NCI-H187 (cell line): ENCODE measurements around the gene HOXA9.
A peak's percentile ranks its signal among the peaks of the same experiment; 100 is the strongest.

Source experiments
- DNase-seq, 2 experiments: peaks; one replicate each; lab custom pipeline; 2025; lab: John Stamatoyannopoulos, UW

Gene HOXA9

DNA sequence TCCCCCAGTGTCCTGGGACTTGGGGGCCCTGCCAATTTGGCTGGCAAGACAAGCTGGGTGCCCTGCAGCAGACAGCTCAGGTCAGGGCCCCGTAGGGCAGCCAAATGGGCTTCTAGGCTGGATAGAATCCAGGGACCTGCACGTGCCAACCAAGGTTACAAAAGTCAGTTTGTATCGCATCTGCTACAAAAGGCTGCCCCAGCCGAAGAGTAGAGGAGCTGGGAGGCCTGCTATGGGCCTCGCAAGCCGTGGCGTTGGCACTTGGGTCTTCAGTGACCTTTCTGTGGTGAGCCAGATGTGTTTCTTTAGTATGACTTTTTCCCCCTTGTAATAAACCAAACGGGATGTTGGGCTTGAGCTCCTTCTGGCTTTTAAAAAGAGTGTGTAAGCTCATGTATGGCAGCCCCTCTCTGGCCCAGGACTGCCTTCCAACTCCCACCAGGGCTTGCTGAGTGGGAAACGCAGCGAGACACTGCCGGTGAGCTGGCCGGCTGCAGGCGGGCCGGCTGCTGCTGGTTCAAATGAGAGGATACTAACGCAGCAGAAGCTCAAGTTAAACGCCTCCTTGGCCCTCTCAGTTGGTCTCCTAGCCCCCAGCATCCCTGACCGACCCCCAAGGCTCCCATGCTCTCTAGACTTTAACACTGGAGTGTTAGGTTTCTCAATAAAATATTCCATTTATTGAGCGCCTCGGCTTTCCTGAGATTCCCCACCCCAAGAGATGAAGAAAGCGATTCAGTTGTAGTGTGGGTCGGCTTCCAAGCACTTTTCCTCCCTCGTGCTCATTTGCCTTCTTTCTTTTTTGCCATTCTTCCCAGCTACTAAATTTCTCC, 11.8 kb upstream of the HOXA9 start:
- DNase-seq = no peak

DNA sequence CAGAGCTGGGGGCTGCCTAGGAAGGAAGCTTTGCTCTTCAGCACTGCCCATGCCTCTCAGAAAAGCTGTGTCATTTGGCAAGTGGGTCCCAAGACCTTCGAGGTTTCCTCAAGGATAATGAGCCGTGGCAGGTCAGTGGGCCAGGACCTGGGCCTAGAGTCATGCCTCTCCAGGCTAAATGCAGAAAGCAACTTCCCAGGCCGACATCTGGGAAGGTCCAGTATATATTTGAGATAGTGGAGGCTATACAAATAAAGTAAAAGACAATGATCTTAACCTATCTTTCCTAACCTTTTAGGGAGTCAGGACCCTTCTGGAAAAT, 11.1 kb upstream of the HOXA9 start:
- DNase-seq = no peak

DNA sequence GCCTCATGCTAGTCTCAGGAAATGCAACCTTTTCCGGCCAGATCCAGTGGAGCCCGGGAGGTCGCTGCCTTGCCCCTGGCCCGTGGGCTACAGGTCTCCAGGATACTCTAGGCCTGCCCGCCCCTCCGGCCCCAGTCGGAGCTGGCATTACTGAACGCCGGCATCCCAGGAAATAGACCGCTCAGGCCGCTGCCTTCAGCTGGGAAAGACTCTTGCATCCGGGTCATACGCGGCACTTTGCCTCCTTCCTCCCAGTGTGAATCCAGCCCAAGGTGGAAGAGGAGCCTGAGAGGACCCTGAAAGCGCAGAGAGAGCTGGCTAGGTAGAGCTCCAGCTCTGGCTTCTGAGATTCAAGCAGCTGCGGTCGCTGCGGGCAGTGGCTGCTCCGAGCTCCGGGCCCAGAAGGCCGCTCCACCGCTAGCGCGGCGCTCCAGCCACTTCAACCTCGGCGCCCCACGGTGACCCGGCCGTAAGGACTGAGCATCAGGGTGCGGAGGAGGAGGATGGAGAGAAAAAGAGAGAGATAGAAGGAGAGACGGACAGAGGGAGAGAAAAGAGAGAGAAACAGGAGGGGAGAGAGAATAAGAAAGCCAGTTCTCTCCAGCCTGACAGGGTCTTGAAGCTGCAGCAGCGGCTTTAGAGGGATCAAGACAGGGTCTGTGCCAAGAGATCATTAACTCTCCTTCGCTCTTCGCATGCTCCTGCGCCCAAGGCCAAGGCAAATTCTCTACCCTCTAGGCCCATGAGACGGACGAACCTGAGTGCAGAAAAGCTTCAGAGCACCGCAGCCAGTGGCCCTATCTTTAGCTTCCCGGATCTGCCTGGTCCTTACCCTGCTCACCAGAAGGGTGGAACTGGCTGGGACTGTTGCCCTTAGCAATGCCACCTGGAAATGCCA, 10.5 kb upstream of the HOXA9 start:
- no peak for DNase-seq

- DNase-seq = peak; percentile 27 to 34
Observed at GRCh38 chr7:27174874-27175625, 9.7 kb upstream of the HOXA9 start.

GRCh38 chr7:27173956-27174873, 8.9 kb upstream of the HOXA9 start, which contains the start of gene HOXA10:
Gene HOXA10 (minus strand): TSS chr7:27174320. CDS start chr7:27174306, 14 bp downstream.
- DNase-seq = peak; percentile 28 to 53

- no peak for DNase-seq
Observed at GRCh38 chr7:27173511-27173955, 8.2 kb upstream of the HOXA9 start.

DNA sequence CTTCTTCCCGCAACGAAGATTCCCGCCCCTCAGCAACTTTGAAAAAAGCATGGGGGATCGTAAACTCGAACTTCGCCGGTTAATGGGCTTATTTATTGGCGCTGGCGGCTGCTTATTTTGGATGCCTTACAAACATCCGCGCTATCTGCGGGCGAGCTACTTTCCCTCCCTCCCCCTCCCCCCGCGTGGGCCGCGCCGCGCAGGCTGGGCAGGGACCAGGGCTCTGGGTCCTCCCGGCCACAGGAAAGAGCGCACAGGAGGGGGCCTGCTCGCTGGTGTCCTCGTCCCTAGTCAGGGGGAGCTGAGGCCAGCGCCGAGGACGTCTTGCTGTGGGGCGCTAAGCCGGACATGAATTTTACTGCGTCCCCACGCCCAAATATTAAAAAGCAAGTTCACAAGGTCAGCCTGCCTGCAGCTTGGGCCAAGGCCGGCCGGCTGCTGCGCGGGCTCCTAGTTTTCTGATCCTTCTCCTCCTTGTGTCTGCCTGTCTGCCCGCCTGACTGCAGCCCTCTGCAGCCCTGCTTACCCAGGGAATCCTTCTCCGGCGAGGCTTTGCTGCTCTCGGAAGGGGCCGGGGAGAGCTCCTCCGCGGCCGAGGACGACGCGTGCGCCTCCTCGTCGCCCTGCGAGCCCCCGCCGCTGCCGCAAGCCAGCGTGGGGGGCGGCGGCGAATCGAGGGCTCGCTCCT, 7.6 kb upstream of the HOXA9 start:
- peak; percentile 48 to 70 for DNase-seq

DNA sequence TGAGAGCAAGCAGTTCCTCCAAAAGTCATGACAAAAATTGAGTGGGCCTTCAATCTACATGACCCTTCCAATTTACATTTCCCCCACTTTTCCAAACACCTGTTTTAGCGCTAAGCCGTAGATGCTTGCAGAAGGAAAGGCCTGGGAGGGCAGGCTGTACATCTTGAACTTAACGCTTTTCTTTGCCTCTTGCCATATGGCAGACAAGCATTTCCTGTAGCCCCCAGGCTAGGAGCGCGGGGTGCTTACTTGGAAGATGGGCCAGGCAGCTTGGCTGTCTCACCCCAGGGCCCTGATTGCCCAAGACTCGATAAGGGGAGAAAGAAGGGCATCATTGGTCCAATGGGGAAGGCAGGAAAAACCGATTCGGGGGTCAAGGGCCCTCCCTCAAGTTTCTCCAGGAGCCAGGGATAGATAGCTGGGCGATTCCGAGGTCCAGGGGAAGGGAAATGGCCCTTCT, 7.0 kb upstream of the HOXA9 start:
- DNase-seq = peak in 1 of 2 experiments; percentile 48

DNA sequence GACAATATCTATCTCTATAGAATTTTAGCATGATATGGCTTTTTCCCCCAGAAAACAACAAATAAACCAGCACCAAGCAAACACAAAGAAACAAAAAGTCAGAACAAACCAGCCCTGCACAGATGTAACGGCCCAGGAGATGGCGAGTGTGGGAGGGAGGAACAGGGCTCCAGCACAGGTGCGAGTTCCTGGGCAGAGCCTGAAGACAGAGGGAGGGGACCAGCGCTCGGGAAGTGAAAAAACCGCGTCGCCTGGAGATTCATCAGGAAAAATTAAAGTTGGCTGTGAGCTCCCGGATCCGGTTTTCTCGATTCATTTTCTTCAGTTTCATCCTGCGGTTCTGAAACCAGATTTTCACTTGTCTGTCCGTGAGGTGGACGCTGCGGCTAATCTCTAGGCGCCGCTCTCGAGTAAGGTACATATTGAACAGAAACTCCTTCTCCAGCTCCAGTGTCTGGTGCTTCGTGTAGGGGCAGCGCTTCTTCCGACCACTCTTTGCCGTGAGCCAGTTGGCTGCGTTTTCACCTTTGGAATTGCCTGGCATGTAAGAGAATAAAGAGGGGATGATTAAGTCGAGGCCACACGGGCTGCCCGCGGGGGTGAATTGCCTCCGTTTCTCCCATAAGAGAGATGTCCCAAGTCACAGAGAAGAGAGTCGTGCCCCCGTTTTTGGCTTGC, 6.4 kb upstream of the HOXA9 start:
- peak; percentile 39 to 89 for DNase-seq

DNA sequence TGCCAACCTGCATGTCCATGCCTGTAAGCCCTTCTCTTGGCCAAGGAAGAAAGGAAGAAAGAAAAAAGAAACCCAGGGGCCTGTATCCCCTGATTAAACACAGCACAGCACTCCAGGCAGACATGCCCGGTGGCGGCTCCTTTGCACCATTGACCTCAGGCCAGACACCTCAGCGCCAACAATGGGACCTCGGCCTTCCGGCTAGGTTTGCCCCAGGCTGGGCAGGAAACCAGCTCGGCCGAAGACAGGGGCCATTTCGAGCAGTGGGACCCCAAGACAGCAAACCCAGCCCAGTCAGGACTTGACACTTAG, 5.9 kb upstream of the HOXA9 start:
- peak in 1 of 2 experiments; percentile 73 for DNase-seq

DNA sequence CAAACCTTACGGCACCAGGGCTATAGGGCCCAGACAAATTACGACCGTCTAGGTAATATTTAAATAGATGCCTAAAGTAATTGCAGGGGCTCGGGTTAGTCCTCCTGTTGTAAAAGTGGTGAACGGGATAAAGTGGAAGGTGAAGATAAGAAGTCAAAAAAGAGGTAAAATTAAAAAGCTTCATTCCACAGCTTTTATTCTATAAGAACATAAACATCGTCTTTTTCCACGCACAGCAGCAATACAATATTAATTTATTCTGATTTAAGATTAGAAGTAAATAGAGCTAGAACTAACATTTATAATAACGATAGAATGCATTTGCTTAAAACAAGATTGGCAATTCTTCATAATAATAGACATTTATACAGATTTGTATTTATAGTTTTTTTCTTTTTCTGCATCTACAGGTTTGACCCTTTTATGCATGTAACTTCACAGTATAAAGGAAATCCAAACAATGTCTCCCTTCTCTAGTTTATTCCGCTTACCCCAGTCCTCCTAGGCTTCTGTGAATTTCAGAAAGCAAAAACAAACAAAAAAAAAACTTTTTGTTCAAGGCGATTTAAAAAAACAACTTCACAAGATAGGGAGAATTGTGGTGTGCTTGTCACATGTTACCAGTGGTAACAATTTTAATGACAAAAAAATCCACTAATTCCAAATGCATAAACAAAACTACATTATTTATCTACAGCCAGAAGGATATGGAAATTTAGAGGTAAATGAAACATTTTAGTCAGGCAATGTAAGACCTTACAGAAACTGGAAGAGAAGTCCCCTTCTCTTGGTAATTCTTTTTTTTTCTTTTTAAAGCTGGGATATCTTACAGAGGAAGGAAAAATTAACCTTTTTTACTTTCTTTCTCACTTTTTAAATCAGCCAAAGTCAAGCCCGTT, 5.3 kb upstream of the HOXA9 start:
- peak in 1 of 2 experiments; percentile 44 for DNase-seq

DNA sequence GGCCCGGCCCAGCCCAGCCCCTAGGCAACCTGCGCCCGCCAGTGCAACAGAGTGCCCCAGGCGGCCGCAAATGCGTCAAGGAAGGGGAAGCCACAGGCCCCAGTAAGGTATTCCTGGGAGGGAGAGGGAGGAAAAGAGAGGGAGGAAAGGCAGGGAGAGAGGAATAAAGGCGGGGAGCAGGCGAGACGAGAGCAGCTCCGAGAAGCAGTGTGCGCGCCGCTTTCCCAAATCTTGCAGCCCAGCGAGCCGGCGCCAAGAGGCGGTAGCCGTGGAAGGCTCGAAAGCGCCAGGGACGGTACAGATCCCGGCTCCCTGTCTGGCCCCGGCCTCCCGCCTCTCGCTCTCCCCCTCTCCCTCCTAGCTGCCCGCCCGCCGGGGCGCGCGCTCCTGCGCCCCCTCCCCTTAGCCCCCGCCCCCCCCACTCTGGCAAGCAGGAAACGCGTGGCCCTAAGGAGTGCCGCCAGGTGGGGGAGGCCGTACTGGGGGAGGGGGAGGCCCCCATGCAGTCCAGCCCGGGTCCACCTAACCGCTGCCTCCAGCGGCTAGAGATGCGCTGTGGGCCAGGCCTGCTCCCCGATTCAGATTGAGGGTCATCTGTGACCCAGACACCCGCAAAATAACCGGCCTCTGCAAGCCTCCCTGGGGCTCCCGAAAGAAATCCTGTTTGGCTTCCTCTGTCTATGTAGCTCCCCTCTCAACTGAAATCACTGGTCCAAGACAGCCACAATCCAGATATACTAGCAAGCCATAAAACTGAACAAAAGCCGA, 4.5 kb upstream of the HOXA9 start:
- DNase-seq = peak; percentile 47 to 61

GRCh38 chr7:27168265-27168947, 3.1 kb upstream of the HOXA9 start:
- DNase-seq = peak in 1 of 2 experiments; percentile 38

DNA sequence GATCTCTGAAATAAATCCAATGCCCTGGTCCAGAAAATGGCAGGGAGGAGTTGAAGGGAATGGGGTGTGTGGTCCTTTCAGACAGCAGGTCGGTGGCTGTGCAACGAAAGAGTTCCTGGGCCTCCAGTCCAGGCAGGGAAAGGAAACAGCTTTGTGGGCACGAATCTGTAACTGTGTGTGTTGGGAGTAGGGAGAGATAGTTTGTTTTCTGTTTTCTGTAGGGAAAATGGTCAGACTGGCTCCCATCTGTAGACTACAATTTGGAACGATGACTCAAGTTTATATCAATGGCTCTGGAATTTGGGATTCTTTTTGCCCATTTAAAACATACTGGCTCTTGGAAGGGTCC, 2.6 kb upstream of the HOXA9 start:
- DNase-seq = peak in 1 of 2 experiments; percentile 34

GRCh38 chr7:27166531-27167505, 1.5 kb upstream of the HOXA9 start:
- no peak for DNase-seq

DNA sequence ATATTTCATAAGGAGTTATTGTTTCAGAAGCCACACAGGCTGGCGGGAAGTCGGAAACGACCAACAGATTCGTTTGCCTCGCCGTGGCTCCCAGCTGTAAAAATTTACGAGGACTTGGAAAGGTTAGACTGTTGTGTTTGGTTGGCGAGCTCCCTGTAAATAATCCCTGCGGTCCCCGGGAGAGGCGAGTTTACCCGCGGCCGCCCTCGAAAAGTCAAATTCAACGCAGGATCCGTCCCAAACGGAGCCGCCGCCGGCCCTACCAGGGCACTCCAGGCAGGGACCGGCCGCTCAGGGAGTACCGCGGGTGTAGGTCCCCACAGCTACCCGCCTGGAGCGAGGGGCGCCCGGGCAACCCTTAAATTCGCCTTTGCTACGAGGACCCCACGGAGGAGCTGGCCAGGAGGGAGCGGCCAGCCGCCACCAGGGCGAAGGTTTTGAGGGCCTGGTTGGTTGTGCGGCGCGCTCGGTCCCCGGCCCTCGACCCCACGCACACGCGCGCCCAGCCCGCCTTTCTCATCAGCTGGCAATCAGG, 726 bp upstream of the HOXA9 start:
- DNase-seq = no peak
